H1 (cell line): ENCODE results near the gene CD151. TPM values are rescaled to one million over a fixed set of nuclear protein-coding genes. Genes with fewer than 3 reads are reported as not detected.

Experiments used
- CTCF ChIA-PET: fragments of 300-600 bp; sonication (Branson Sonifier 250); formaldehyde crosslinking; loops from one replicate; lab custom pipeline; 2021; ENCODE audit not compliant: partially characterized antibody; lab: Charles Lee
- POLR2A ChIA-PET: fragments of 300-600 bp; sonication (Branson Sonifier 250); formaldehyde crosslinking; loops from one replicate; lab custom pipeline; 2021; ENCODE audit warnings: inconsistent platforms; ENCODE audit not compliant: partially characterized antibody; lab: Charles Lee
- DNase-seq, 2 experiments: peaks; one replicate each; pipeline versions ENCODE4 v3.0.0 to v3.0.0-alpha.2; 2010 to 2022; ENCODE audit warnings: low spot score in 2 of 2, low read depth in 1 of 2, mixed read lengths in 1 of 2
- FAIRE-seq: peaks from 2 replicates; lab custom pipeline; 2011; peaks lifted over from hg19 to GRCh38; lab: Jason Lieb, UNC
- H2AFZ ChIP-seq: 2 replicates; pipeline ENCODE4 v1.8.1; 2012; ENCODE audit warnings: low read length, inconsistent platforms
- H2AK5ac ChIP-seq: 2 replicates; pipeline ENCODE4 v1.6.1; 2013; ENCODE audit warnings: low read depth, low read length
- H2BK120ac ChIP-seq: replicated peaks from 2 replicates; pipeline ENCODE3; 2013; ENCODE audit warnings: low read depth, low read length, inconsistent platforms
- H2BK12ac ChIP-seq: 2 replicates; pipeline ENCODE4 v1.6.1; 2013; ENCODE audit warnings: low read depth, low read length
- H2BK15ac ChIP-seq: 2 replicates; pipeline ENCODE4 v1.6.1; 2013; ENCODE audit warnings: low read length
- H2BK20ac ChIP-seq: 2 replicates; pipeline ENCODE4 v1.6.1; 2013; ENCODE audit warnings: low read length
- H2BK5ac ChIP-seq: 2 replicates; pipeline ENCODE4 v1.6.1; 2013; ENCODE audit warnings: low read depth, low read length
- H3K14ac ChIP-seq: 2 replicates; pipeline ENCODE4 v1.6.1; 2013; ENCODE audit warnings: inconsistent platforms; ENCODE audit not compliant: insufficient read length
- H3K18ac ChIP-seq: 2 replicates; pipeline ENCODE4 v1.6.1; 2013; ENCODE audit warnings: low read length; ENCODE audit errors: extremely low read depth
- H3K23ac ChIP-seq: 2 replicates; pipeline ENCODE4 v1.6.1; 2013; ENCODE audit warnings: inconsistent platforms; ENCODE audit not compliant: insufficient read length
- H3K23me2 ChIP-seq: 2 replicates; pipeline ENCODE4 v1.6.1; 2013; ENCODE audit warnings: low read depth, low read length
- H3K27ac ChIP-seq: 2 replicates; pipeline ENCODE4 v1.6.1; 2011; ENCODE audit warnings: low read depth, low read length, inconsistent platforms
- H3K27me3 ChIP-seq, 4 experiments: replicated peaks in 1 of 4; 1 replicate in 1 of 4; 2 replicates in 3 of 4; pipeline versions ENCODE4 v1.6.1 to v1.8.1; 2011 to 2013; ENCODE audit warnings: low read length in 3 of 4, mild to moderate bottlenecking in 3 of 4, inconsistent platforms in 2 of 4, mixed read lengths in 2 of 4, moderate library complexity in 1 of 4; ENCODE audit not compliant: control insufficient read depth in 3 of 4, insufficient read depth in 3 of 4; ENCODE audit errors: extremely low read depth in 1 of 4
- H3K36me3 ChIP-seq, 4 experiments: 2 replicates each; pipeline versions ENCODE4 v1.6.1 to v1.8.1; 2011 to 2013; ENCODE audit warnings: mild to moderate bottlenecking in 4 of 4, low read length in 3 of 4, moderate library complexity in 2 of 4, control low read depth in 1 of 4, inconsistent platforms in 1 of 4; ENCODE audit not compliant: insufficient read depth in 4 of 4, control insufficient read depth in 2 of 4
- H3K4ac ChIP-seq: replicated peaks from 2 replicates; pipeline ENCODE3; 2013; ENCODE audit warnings: low read length, low read depth, mixed read lengths, inconsistent platforms; ENCODE audit not compliant: insufficient read length
- H3K4me1 ChIP-seq, 4 experiments: replicated peaks in 1 of 4; 1 replicate in 1 of 4; 2 replicates in 3 of 4; pipeline versions ENCODE4 v1.6.1 to v1.8.1; 2011 to 2013; ENCODE audit warnings: low read length in 3 of 4, inconsistent platforms in 2 of 4, mixed read lengths in 1 of 4; ENCODE audit not compliant: insufficient read depth in 4 of 4, control insufficient read depth in 3 of 4
- H3K4me2 ChIP-seq, 2 experiments: 2 replicates each; pipeline versions ENCODE4 v1.6.1 to v1.8.1; 2011 to 2013; ENCODE audit warnings: low read depth in 2 of 2, low read length in 2 of 2, control low read depth in 1 of 2, inconsistent platforms in 1 of 2, mild to moderate bottlenecking in 1 of 2; ENCODE audit not compliant: insufficient read depth in 1 of 2
- H3K4me3 ChIP-seq, 4 experiments: fragments of 200-600, 300-600 bp in 1 of 4; sonication (generic), shearing (Covaris generic), sonication (Bioruptor Twin) in 1 of 4; 2 replicates each; pipeline versions ENCODE4 v1.5.1 to v1.8.1; 2011 to 2016; ENCODE audit warnings: low read length in 4 of 4, low read depth in 3 of 4, control low read depth in 2 of 4, inconsistent platforms in 2 of 4, mild to moderate bottlenecking in 2 of 4, mixed read lengths in 1 of 4, moderate library complexity in 1 of 4; ENCODE audit not compliant: insufficient read depth in 2 of 4; ENCODE audit errors: extremely low read depth in 1 of 4
- H3K56ac ChIP-seq: replicated peaks from 2 replicates; pipeline ENCODE3; 2013; ENCODE audit warnings: low read depth, mild to moderate bottlenecking, mixed read lengths, low read length, inconsistent platforms; ENCODE audit not compliant: insufficient read length
- H3K79me1 ChIP-seq: 2 replicates; pipeline ENCODE4 v1.6.1; 2013; ENCODE audit warnings: low read depth, low read length, control low read depth
- H3K79me2 ChIP-seq, 2 experiments: 2 replicates each; pipeline versions ENCODE4 v1.6.1 to v1.8.1; 2012 to 2013; ENCODE audit warnings: low read length in 2 of 2, mild to moderate bottlenecking in 2 of 2, inconsistent platforms in 1 of 2; ENCODE audit not compliant: insufficient read depth in 2 of 2, control insufficient read depth in 1 of 2
- H3K9ac ChIP-seq, 4 experiments: replicated peaks in 1 of 4; 1 replicate in 1 of 4; 2 replicates in 3 of 4; pipeline versions ENCODE4 v1.6.1 to v1.8.1; 2011 to 2013; ENCODE audit warnings: low read depth in 3 of 4, low read length in 3 of 4, control low read depth in 2 of 4, mild to moderate bottlenecking in 2 of 4, moderate library complexity in 2 of 4, inconsistent platforms in 1 of 4; ENCODE audit errors: extremely low read depth in 1 of 4
- H3K9me3 ChIP-seq, 2 experiments: 2 replicates each; pipeline versions ENCODE4 v1.6.1 to v1.8.1; 2012 to 2013; ENCODE audit warnings: mild to moderate bottlenecking in 2 of 2, moderate library complexity in 2 of 2, control low read depth in 1 of 2, inconsistent platforms in 1 of 2, low read depth in 1 of 2, low read length in 1 of 2, mixed read lengths in 1 of 2; ENCODE audit not compliant: insufficient read depth in 2 of 2
- H4K20me1 ChIP-seq, 2 experiments: replicated peaks in 1 of 2; 2 replicates each; pipeline versions ENCODE3 to v1.8.1; 2011 to 2013; ENCODE audit warnings: inconsistent platforms in 2 of 2, low read length in 2 of 2, mild to moderate bottlenecking in 1 of 2; ENCODE audit not compliant: insufficient read depth in 2 of 2, control insufficient read depth in 1 of 2
- H4K5ac ChIP-seq: 2 replicates; pipeline ENCODE4 v1.6.1; 2013; ENCODE audit warnings: low read length, low read depth, mixed read lengths, inconsistent platforms; ENCODE audit not compliant: insufficient read length
- H4K8ac ChIP-seq: 2 replicates; pipeline ENCODE4 v1.8.0; 2013; ENCODE audit warnings: mild to moderate bottlenecking, moderate library complexity, low read length, inconsistent platforms; ENCODE audit not compliant: insufficient read depth; ENCODE audit errors: extremely low read depth
- H4K91ac ChIP-seq: replicated peaks from 2 replicates; pipeline ENCODE3; 2013; ENCODE audit warnings: low read length, mixed read lengths, inconsistent platforms; ENCODE audit not compliant: insufficient read length
- CTBP2 ChIP-seq: IDR thresholded peaks from 2 replicates; pipeline ENCODE4 v1.7.0; 2011; ENCODE audit warnings: borderline replicate concordance, mild to moderate bottlenecking, moderate library complexity, mixed read lengths, low read length; ENCODE audit not compliant: insufficient read depth, insufficient read length
- POLR2A ChIP-seq, 2 experiments: IDR thresholded peaks; 1 replicate in 1 of 2; 2 replicates in 1 of 2; pipeline ENCODE4 v1.6.1; 2011; ENCODE audit warnings: low read depth in 2 of 2, low read length in 2 of 2, mild to moderate bottlenecking in 2 of 2; ENCODE audit errors: control extremely low read depth in 1 of 2
- POLR2AphosphoS5 ChIP-seq: IDR thresholded peaks from 2 replicates; pipeline ENCODE4 v1.6.1; 2011; ENCODE audit warnings: low read depth, low read length
- WGBS, 2 experiments: shearing (Covaris generic) in 1 of 2; methylation state at CpG; one replicate each; pipeline versions ENCODE4 v1.1.6 to v1.1.7; 2013 to 2015; ENCODE audit warnings: low lambda C conversion rate in 2 of 2, mixed read lengths in 2 of 2, inconsistent platforms in 1 of 2, low coverage in 1 of 2, missing lambda C conversion rate in 1 of 2; ENCODE audit not compliant: insufficient replicate concordance in 2 of 2, insufficient coverage in 1 of 2, insufficient read length in 1 of 2; ENCODE audit errors: extremely low coverage in 1 of 2, missing lambda C conversion rate in 1 of 2; 5-methylcytosine and 5-hydroxymethylcytosine counted together
- polyA plus RNA-seq, 7 experiments: library from polyadenylated mRNA; depleted of rRNA in 3 of 7; stranded (reverse) in 5 of 7; unstranded in 2 of 7; fragments of >200 nt in 5 of 7; fragments of 200-250 nt in 2 of 7; gene quantifications; 1 replicate in 5 of 7; 2 replicates in 1 of 7; 4 replicates in 1 of 7; pipeline versions ENCODE4 v1.2.1 to v1.2.3, GENCODE V29; 2011 to 2013; ENCODE audit warnings: missing spikeins in 2 of 7, mixed read lengths in 2 of 7
- total RNA-seq: library from RNA; stranded (reverse); fragmentation: NEBNext Ultra II Directional; extraction: Animal tissue kit (Norgen Biotek cat#: 25700); gene quantifications from 2 replicates; pipeline ENCODE4 v1.2.1, GENCODE V29; 2021

CD151 gene
- total and polyA plus RNA-seq, 2 of the 8 experiments (the other 6 are each of a cell fraction or from before 2014, with no cell fraction given): 101 to 212 TPM

GRCh38 chr11:867856-868358 lies 35.2 kb downstream of the CD151 start:
- H3K4me3 ChIP-seq: no peak overlapping the region
- H2BK120ac ChIP-seq: no peak overlapping the region
- H3K36me3 ChIP-seq: peaks cover 0 to 4% (median 0%) of the 10 kb centered on the region in 4 experiments; a peak in 3 of 8 replicates
- H3K18ac ChIP-seq: no peak overlapping the region
- DNase-seq: no peak
- no peak overlapping the region for H2BK20ac ChIP-seq
- no peaks in the 10 kb centered on the region for H3K9me3 ChIP-seq
- no peaks in the 10 kb centered on the region for H3K27me3 ChIP-seq
- H3K23me2 ChIP-seq: no peaks in the 10 kb centered on the region
- peak; percentile 28; the same call in 1 of the 2 replicates for TF ChIP-seq POLR2AphosphoS5
- no peak for TF ChIP-seq CTBP2
- TF ChIP-seq POLR2A (IDR thresholded peaks at IDR 0.05; ENCODE audit: control extremely low read depth in 1 of 2, low read depth in 2 of 2, low read length in 2 of 2): peak in 1 of 2 experiments; percentile 45; a peak in 1 of 3 replicates
- H4K5ac ChIP-seq: no peak overlapping the region
- H3K4me2 ChIP-seq: no peak overlapping the region
- H3K9ac ChIP-seq: no peak overlapping the region
- no peak overlapping the region for H4K91ac ChIP-seq
- ChIA-PET POLR2A (interaction anchor here (0.6 to 4.8 kb wide), 12 partner anchors 8 to 185 kb away, joined by 3 to 24 read pairs (median 4); no protein-coding TSS in a partner anchor), CTCF (interaction anchor here (0.9 to 6.3 kb wide), 11 partner anchors 9 to 183 kb away, joined by 3 to 35 read pairs (median 4); no protein-coding TSS in a partner anchor)
- peaks cover 0 to 24% (median 18%) of the 10 kb centered on the region in 4 experiments; a peak in 6 of 7 replicates for H3K4me1 ChIP-seq
- no peak overlapping the region for H3K14ac ChIP-seq
- peaks cover 13 to 32% of the 10 kb centered on the region in 2 experiments for H4K20me1 ChIP-seq
- H2BK5ac ChIP-seq: no peak overlapping the region
- H2BK12ac ChIP-seq: no peak overlapping the region
- FAIRE-seq: no peak
- H2AFZ ChIP-seq: no peak overlapping the region
- H3K79me2 ChIP-seq: no peaks in the 10 kb centered on the region
- no peak overlapping the region for H2AK5ac ChIP-seq
- no peak overlapping the region for H2BK15ac ChIP-seq
- no peak overlapping the region for H4K8ac ChIP-seq
- no peak overlapping the region for H3K23ac ChIP-seq
- H3K4ac ChIP-seq: no peak overlapping the region
- H3K27ac ChIP-seq: no peak overlapping the region
- 86% methylated on average over 8 of the region's 8 CpGs; no CpG with 5 or more reads in 1 of the 2 experiments for WGBS, 2 experiments
- no peaks in the 10 kb centered on the region for H3K79me1 ChIP-seq
- no peak overlapping the region for H3K56ac ChIP-seq
